ENCODE results near the gene PUS1. TPM values are rescaled to one million over a fixed set of nuclear protein-coding genes. Genes with fewer than 3 reads are reported as not detected.

Gene PUS1
- total and polyA plus RNA-seq, 2 donors (not counting 1 experiment from before 2014, with no cell fraction given), result 50.1 to 99.5 TPM

DNA sequence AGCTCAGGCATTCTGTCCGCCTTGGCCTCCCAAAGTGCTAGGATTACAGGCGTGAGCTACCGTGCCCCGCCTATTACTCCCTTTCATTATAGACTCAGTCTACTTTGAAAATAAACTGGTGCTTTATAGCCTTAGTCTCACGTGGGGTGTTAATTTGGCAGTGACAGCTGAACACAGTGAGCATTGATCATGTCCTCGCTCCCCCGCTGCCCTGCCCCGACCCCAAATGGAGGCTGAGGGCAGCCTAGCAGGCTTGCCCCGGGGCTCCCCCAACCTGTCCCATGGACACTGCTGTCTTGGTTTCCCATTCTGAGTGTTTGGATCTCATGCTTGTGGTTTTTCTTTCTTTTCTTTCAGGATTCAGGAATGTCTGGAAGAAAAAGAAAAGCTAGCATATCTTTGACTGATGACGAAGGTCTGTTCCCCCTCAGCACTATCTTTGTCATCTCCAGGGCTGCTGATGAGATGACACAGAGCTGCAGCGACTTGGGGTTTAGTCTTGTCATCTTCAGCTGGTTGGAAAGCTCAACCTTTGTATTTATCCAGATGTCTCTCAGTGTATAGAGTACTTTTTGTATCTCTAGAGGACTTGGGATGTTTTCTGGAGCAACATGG lies 62.8 kb downstream of the PUS1 start:
- no peak for TF ChIP-seq EZH2 (IDR thresholded peaks at IDR 0.05; ENCODE audit: borderline replicate concordance, insufficient read depth, low read depth, low read length, poor library complexity, severe bottlenecking)
- TF ChIP-seq, protein P1, sequence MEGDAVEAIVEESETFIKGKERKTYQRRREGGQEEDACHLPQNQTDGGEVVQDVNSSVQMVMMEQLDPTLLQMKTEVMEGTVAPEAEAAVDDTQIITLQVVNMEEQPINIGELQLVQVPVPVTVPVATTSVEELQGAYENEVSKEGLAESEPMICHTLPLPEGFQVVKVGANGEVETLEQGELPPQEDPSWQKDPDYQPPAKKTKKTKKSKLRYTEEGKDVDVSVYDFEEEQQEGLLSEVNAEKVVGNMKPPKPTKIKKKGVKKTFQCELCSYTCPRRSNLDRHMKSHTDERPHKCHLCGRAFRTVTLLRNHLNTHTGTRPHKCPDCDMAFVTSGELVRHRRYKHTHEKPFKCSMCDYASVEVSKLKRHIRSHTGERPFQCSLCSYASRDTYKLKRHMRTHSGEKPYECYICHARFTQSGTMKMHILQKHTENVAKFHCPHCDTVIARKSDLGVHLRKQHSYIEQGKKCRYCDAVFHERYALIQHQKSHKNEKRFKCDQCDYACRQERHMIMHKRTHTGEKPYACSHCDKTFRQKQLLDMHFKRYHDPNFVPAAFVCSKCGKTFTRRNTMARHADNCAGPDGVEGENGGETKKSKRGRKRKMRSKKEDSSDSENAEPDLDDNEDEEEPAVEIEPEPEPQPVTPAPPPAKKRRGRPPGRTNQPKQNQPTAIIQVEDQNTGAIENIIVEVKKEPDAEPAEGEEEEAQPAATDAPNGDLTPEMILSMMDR (IDR thresholded peaks at IDR 0.05), result no peak
- intact Hi-C loops (cut with micrococcal nuclease), result no loop called here
- no peaks in the 10 kb centered on the region for H3K27me3 Mint-ChIP-seq
- ATAC-seq (ENCODE audit: low read depth) (no peak), DNase-seq (no peak)
- no peak overlapping the region for H2AFZ ChIP-seq (ENCODE audit: insufficient read depth, low read depth, low read length, poor library complexity, severe bottlenecking)
- WGBS (ENCODE audit: insufficient coverage), result 97% methylated on average over 10 of the region's 11 CpGs
- H3K9me3 ChIP-seq (ENCODE audit: control extremely low read depth in 1 of 3, control insufficient read depth in 2 of 3, insufficient read depth in 1 of 3, low read length in 2 of 3), result no peaks in the 10 kb centered on the region
- H3K9me3 Mint-ChIP-seq (ENCODE audit: insufficient read depth), result no peaks in the 10 kb centered on the region
- H3K9ac ChIP-seq (ENCODE audit: low read length), result no peak overlapping the region
- no peak overlapping the region for H3K27ac ChIP-seq (ENCODE audit: low read length in 2 of 2)
- H3K4me3 Mint-ChIP-seq, result no peak overlapping the region
- peaks cover 4 to 89% of the 10 kb centered on the region in 2 experiments for H3K36me3 ChIP-seq (replicated peaks in 1 of 2; ENCODE audit: control extremely low read depth in 1 of 2, control insufficient read depth in 1 of 2, extremely low read depth in 1 of 2, insufficient read depth in 2 of 2, low read length in 1 of 2)
- no peaks in the 10 kb centered on the region for H4K20me1 ChIP-seq (ENCODE audit: control insufficient read depth, insufficient read depth, low read length, poor library complexity, severe bottlenecking)
- H3K27ac Mint-ChIP-seq, result no peak overlapping the region
- H3K4me1 ChIP-seq (ENCODE audit: control insufficient read depth in 2 of 2, insufficient read depth in 2 of 2, low read length in 2 of 2), result no peaks in the 10 kb centered on the region
- H3K4me2 ChIP-seq (replicated peaks; ENCODE audit: low read depth, low read length, poor library complexity, severe bottlenecking), result no peak overlapping the region
- no peaks in the 10 kb centered on the region for H3K27me3 ChIP-seq (replicated peaks in 1 of 4; ENCODE audit: control extremely low read depth in 1 of 4, control insufficient read depth in 3 of 4, insufficient read depth in 4 of 4, low read length in 3 of 4)
- H3K4me3 ChIP-seq (ENCODE audit: control extremely low read depth in 1 of 5, extremely low read depth in 1 of 5, insufficient read depth in 1 of 5, low read depth in 2 of 5, low read length in 4 of 5), result no peak overlapping the region
- no peaks in the 10 kb centered on the region for H3K4me1 Mint-ChIP-seq
- H3K79me2 ChIP-seq (ENCODE audit: control insufficient read depth, insufficient read depth, low read length), result no peaks in the 10 kb centered on the region
- CTCF ChIA-PET, result no interaction called here
- POLR2A ChIA-PET, result no interaction called here

- no peak for TF ChIP-seq EZH2 (IDR thresholded peaks at IDR 0.05; ENCODE audit: borderline replicate concordance, insufficient read depth, low read depth, low read length, poor library complexity, severe bottlenecking)
- TF ChIP-seq, protein P1 (IDR thresholded peaks at IDR 0.05), result no peak
- H3K27ac ChIP-seq (ENCODE audit: low read length in 2 of 2), result no peak overlapping the region
- no peak overlapping the region for H3K9ac ChIP-seq (ENCODE audit: low read length)
- ChIA-PET POLR2A (no interaction called here), CTCF (no interaction called here)
- H3K4me3 Mint-ChIP-seq, result no peak overlapping the region
- no peaks in the 10 kb centered on the region for H3K79me2 ChIP-seq (ENCODE audit: control insufficient read depth, insufficient read depth, low read length)
- ATAC-seq (ENCODE audit: low read depth) (no peak), DNase-seq (no peak)
- no peaks in the 10 kb centered on the region for H3K4me1 Mint-ChIP-seq
- no peaks in the 10 kb centered on the region for H4K20me1 ChIP-seq (ENCODE audit: control insufficient read depth, insufficient read depth, low read length, poor library complexity, severe bottlenecking)
- intact Hi-C loops (cut with micrococcal nuclease), result no loop called here
- H2AFZ ChIP-seq (ENCODE audit: insufficient read depth, low read depth, low read length, poor library complexity, severe bottlenecking), result no peak overlapping the region
- H3K4me2 ChIP-seq (replicated peaks; ENCODE audit: low read depth, low read length, poor library complexity, severe bottlenecking), result no peak overlapping the region
- H3K27me3 Mint-ChIP-seq, result no peaks in the 10 kb centered on the region
- H3K36me3 ChIP-seq (replicated peaks in 1 of 2; ENCODE audit: control extremely low read depth in 1 of 2, control insufficient read depth in 1 of 2, extremely low read depth in 1 of 2, insufficient read depth in 2 of 2, low read length in 1 of 2), result peaks cover 3 to 74% of the 10 kb centered on the region in 2 experiments
- no peaks in the 10 kb centered on the region for H3K4me1 ChIP-seq (ENCODE audit: control insufficient read depth in 2 of 2, insufficient read depth in 2 of 2, low read length in 2 of 2)
- no peaks in the 10 kb centered on the region for H3K9me3 ChIP-seq (ENCODE audit: control extremely low read depth in 1 of 3, control insufficient read depth in 2 of 3, insufficient read depth in 1 of 3, low read length in 2 of 3)
- WGBS (ENCODE audit: insufficient coverage), result 38% methylated on average over 1 of the region's 4 CpGs
- no peaks in the 10 kb centered on the region for H3K9me3 Mint-ChIP-seq (ENCODE audit: insufficient read depth)
- no peak overlapping the region for H3K4me3 ChIP-seq (ENCODE audit: control extremely low read depth in 1 of 5, extremely low read depth in 1 of 5, insufficient read depth in 1 of 5, low read depth in 2 of 5, low read length in 4 of 5)
- H3K27me3 ChIP-seq (replicated peaks in 1 of 4; ENCODE audit: control extremely low read depth in 1 of 4, control insufficient read depth in 3 of 4, insufficient read depth in 4 of 4, low read length in 3 of 4), result no peaks in the 10 kb centered on the region
- no peak overlapping the region for H3K27ac Mint-ChIP-seq
Measured at GRCh38 chr12:131994589-131994988, 65.5 kb downstream of the PUS1 start.

Small RNA genes lying within 50 kb of the gene (small RNA-seq; reads per million reads assigned to genes)
- not detected for gene AC131009.3 (ENCODE audit: insufficient read length, low read depth, low replicate concordance)

Other genes starting within 250 kb of the PUS1 start
- gene SFSWAP, start 218.2 kb upstream of the PUS1 start, total RNA-seq, result 122 and 135 TPM in 2 replicates
- 67.4 and 69.3 TPM in 2 replicates for gene SFSWAP, start 218.2 kb upstream of the PUS1 start, polyA plus RNA-seq
- gene MMP17, start 100.9 kb upstream of the PUS1 start, total RNA-seq, result 14.8 and 15.0 TPM in 2 replicates
- gene MMP17, start 100.9 kb upstream of the PUS1 start, polyA plus RNA-seq, result 140 and 176 TPM in 2 replicates
- gene ULK1, start 34.7 kb upstream of the PUS1 start, total RNA-seq, result 59.5 and 83.3 TPM in 2 replicates
- 38.9 and 67.3 TPM in 2 replicates for gene ULK1, start 34.7 kb upstream of the PUS1 start, polyA plus RNA-seq
- gene EP400, start 20.7 kb downstream of the PUS1 start, total RNA-seq, result 82.2 and 88.1 TPM in 2 replicates
- gene EP400, start 20.7 kb downstream of the PUS1 start, polyA plus RNA-seq, result 15.9 and 17.3 TPM in 2 replicates
- gene DDX51, start 215.0 kb downstream of the PUS1 start, total RNA-seq, result 46.3 and 51.3 TPM in 2 replicates
- 60.8 and 71.4 TPM in 2 replicates for gene DDX51, start 215.0 kb downstream of the PUS1 start, polyA plus RNA-seq
- gene NOC4L, start 215.2 kb downstream of the PUS1 start, total RNA-seq, result 21.9 and 23.3 TPM in 2 replicates
- 8.9 and 13.1 TPM in 2 replicates for gene NOC4L, start 215.2 kb downstream of the PUS1 start, polyA plus RNA-seq